ENCODE results near the gene DUT. TPM values are rescaled to one million over a fixed set of nuclear protein-coding genes. Genes with fewer than 3 reads are reported as not detected.

DUT gene
- total RNA-seq, 1 experiment from 2014 or later, result 81.1 TPM

DNA sequence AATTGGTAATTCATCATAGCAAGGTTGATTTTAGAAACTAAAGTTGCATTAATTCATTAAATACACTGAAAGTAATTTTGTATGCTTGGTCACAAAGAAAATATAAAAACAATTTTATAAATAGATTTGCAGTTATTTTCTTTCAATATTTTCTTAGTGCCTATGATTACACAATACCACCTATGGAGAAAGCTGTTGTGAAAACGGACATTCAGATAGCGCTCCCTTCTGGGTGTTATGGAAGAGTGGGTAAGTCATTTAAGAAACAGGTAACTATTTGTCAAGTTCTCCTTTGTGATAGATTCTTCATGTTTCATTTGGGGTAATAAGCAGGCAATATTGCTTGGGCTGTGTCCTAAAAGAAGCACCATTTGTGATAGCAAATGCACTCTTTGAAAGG is 3.0 kb downstream of the DUT start:
- peaks cover 25% of the 10 kb centered on the region for H3K4me1 Mint-ChIP-seq (ENCODE audit: insufficient read depth, unreplicated experiment)
- no peak overlapping the region for H3K27ac Mint-ChIP-seq (ENCODE audit: low read depth, unreplicated experiment)
- intact Hi-C loops (cut with micrococcal nuclease), result no loop called here
- TF ChIP-seq, protein P1, sequence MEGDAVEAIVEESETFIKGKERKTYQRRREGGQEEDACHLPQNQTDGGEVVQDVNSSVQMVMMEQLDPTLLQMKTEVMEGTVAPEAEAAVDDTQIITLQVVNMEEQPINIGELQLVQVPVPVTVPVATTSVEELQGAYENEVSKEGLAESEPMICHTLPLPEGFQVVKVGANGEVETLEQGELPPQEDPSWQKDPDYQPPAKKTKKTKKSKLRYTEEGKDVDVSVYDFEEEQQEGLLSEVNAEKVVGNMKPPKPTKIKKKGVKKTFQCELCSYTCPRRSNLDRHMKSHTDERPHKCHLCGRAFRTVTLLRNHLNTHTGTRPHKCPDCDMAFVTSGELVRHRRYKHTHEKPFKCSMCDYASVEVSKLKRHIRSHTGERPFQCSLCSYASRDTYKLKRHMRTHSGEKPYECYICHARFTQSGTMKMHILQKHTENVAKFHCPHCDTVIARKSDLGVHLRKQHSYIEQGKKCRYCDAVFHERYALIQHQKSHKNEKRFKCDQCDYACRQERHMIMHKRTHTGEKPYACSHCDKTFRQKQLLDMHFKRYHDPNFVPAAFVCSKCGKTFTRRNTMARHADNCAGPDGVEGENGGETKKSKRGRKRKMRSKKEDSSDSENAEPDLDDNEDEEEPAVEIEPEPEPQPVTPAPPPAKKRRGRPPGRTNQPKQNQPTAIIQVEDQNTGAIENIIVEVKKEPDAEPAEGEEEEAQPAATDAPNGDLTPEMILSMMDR (IDR thresholded peaks at IDR 0.05; ENCODE audit: unreplicated experiment), result no peak
- H3K4me3 Mint-ChIP-seq (ENCODE audit: unreplicated experiment), result no peak overlapping the region
- peaks cover 17% of the 10 kb centered on the region for H3K36me3 Mint-ChIP-seq (ENCODE audit: insufficient read depth, unreplicated experiment)
- no TSS peak for BruUV-seq (replicated peaks)
- no peaks in the 10 kb centered on the region for H3K27me3 Mint-ChIP-seq (ENCODE audit: insufficient read depth, unreplicated experiment)
- DNase-seq (ENCODE audit: unreplicated experiment), result peak; percentile 60
- POLR2A ChIA-PET, result no interaction called here
- H3K9me3 Mint-ChIP-seq (ENCODE audit: unreplicated experiment), result no peaks in the 10 kb centered on the region
- CTCF ChIA-PET, result interaction anchor here (0.6 to 1.8 kb wide), 5 partner anchors 11 to 1684 kb away, joined by 3 to 10 read pairs (median 3); no protein-coding TSS in a partner anchor

DNA sequence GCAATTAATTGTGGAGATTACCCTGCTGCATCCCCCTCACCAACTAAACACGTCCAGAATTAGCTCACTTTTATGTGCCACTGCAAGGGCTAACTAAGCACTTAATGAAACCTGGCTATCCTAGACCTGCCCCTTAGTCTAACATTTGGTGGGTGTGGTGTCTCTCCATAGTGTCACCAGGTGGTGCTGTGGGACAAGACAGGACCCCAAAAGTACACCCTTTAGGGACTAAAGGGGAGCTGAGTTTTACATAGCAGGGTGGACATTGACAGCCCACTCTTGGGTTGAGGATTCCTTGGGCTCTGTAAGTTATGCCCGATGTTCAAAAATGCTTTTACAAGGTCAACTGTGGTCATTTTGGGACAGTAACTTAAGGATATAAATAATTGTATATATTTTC is 5.7 kb downstream of the DUT start:
- no TSS peak for BruUV-seq (replicated peaks)
- CTCF ChIA-PET, result interaction anchor here (0.7 to 1.8 kb wide), 4 partner anchors 12 to 520 kb away, joined by 3 to 17 read pairs (median 4); no protein-coding TSS in a partner anchor
- Mint-ChIP-seq H3K9me3 (ENCODE audit: unreplicated experiment) (no peaks in the 10 kb centered on the region), H3K4me1 (ENCODE audit: insufficient read depth, unreplicated experiment) (peaks cover 18% of the 10 kb centered on the region), H3K27me3 (ENCODE audit: insufficient read depth, unreplicated experiment) (no peaks in the 10 kb centered on the region), H3K36me3 (ENCODE audit: insufficient read depth, unreplicated experiment) (peaks cover 41% of the 10 kb centered on the region), H3K27ac (ENCODE audit: low read depth, unreplicated experiment) (no peak overlapping the region), H3K4me3 (ENCODE audit: unreplicated experiment) (no peak overlapping the region)
- intact Hi-C loops (cut with micrococcal nuclease), result no loop called here
- peak; percentile 21 for DNase-seq (ENCODE audit: unreplicated experiment)
- TF ChIP-seq, protein P1 (IDR thresholded peaks at IDR 0.05; ENCODE audit: unreplicated experiment), result no peak
- POLR2A ChIA-PET, result interaction anchor here (1.6 kb wide), 1 partner anchor 15 kb away, joined by 4 read pairs; no protein-coding TSS in a partner anchor

DNA sequence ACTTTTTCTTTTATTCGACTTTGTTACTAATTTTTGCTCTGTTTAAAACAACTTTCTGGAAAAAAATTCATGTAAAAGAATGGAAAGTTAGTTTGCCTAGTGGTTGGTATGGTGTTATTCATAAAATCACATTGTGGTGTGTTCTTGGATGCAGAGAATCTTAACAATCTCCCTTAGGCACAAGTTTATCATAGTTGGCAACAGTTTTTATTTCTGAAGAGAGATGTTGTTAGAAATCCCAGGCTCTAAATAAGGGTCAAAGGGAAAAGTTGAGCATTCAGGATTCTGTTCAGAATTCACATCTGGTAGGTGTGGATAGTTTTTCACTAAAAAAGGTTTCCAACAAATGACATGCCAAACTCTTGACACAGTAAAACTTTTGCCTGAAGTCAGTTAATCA is 6.4 kb downstream of the DUT start:
- H3K4me1 Mint-ChIP-seq (ENCODE audit: insufficient read depth, unreplicated experiment), result peaks cover 18% of the 10 kb centered on the region
- BruUV-seq (replicated peaks), result no TSS peak
- DNase-seq (ENCODE audit: unreplicated experiment), result no peak
- TF ChIP-seq, protein P1 (IDR thresholded peaks at IDR 0.05; ENCODE audit: unreplicated experiment), result no peak
- intact Hi-C loops (cut with micrococcal nuclease), result no loop called here
- H3K27ac Mint-ChIP-seq (ENCODE audit: low read depth, unreplicated experiment), result no peak overlapping the region
- H3K4me3 Mint-ChIP-seq (ENCODE audit: unreplicated experiment), result no peak overlapping the region
- ChIA-PET CTCF (interaction anchor here (0.7 to 1.2 kb wide), 2 partner anchors 13 to 519 kb away, joined by 3 read pairs; no protein-coding TSS in a partner anchor), POLR2A (no interaction called here)
- peaks cover 47% of the 10 kb centered on the region for H3K36me3 Mint-ChIP-seq (ENCODE audit: insufficient read depth, unreplicated experiment)
- H3K9me3 Mint-ChIP-seq (ENCODE audit: unreplicated experiment), result no peaks in the 10 kb centered on the region
- no peaks in the 10 kb centered on the region for H3K27me3 Mint-ChIP-seq (ENCODE audit: insufficient read depth, unreplicated experiment)

DNA sequence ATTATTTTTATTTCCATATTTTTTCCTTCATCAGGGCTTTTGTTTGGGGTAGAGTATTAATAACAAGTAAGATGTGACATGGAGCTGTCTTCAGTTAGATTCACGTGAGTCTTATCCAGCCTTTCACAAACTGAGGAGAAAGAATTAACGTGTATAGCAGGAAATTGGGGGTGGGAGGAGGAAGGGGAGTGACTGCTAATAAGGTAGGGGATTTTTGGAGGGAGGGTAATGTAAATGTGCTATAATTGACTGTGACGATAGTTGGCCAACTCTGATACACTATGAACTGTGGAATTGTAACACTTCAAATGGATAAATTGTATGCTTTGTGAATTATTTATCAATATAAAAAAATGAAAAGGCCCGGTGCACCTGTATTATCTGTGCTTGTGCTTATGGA is 8.9 kb downstream of the DUT start:
- CTCF ChIA-PET, result interaction anchor here (0.6 to 2.5 kb wide), 6 partner anchors 7 to 462 kb away, joined by 3 to 27 read pairs (median 4); no protein-coding TSS in a partner anchor
- peaks cover 6% of the 10 kb centered on the region for H3K4me1 Mint-ChIP-seq (ENCODE audit: insufficient read depth, unreplicated experiment)
- BruUV-seq (replicated peaks), result no TSS peak

More for the DNA sequence above, 8.9 kb downstream of the DUT start:
- no peak overlapping the region for H3K27ac Mint-ChIP-seq (ENCODE audit: low read depth, unreplicated experiment)
- no peak for DNase-seq (ENCODE audit: unreplicated experiment)
- H3K36me3 Mint-ChIP-seq (ENCODE audit: insufficient read depth, unreplicated experiment), result peaks cover 49% of the 10 kb centered on the region
- no peak overlapping the region for H3K4me3 Mint-ChIP-seq (ENCODE audit: unreplicated experiment)
- TF ChIP-seq, protein P1 (IDR thresholded peaks at IDR 0.05; ENCODE audit: unreplicated experiment), result no peak
- intact Hi-C loops (cut with micrococcal nuclease), result no loop called here
- POLR2A ChIA-PET, result no interaction called here
- no peaks in the 10 kb centered on the region for H3K27me3 Mint-ChIP-seq (ENCODE audit: insufficient read depth, unreplicated experiment)
- no peaks in the 10 kb centered on the region for H3K9me3 Mint-ChIP-seq (ENCODE audit: unreplicated experiment)

All from MCF 10A (cell line).